Breast epithelium (tissue), 4 donors: ENCODE data around the gene SYNE1. TPM values are rescaled to one million over a fixed set of nuclear protein-coding genes. Genes with fewer than 3 reads are reported as not detected.

Source experiments
- DNase-seq, 2 donors: peaks; one replicate each; pipeline ENCODE4 v3.0.0-alpha.2; 2019; ENCODE audit warnings: low spot score in 2 of 2
- H3K27ac ChIP-seq, 2 donors: fragments of 200-600 bp; sonication (generic) in 1 of 2; one replicate each; pipeline ENCODE4 v1.5.1; 2016 to 2019; ENCODE audit warnings: mild to moderate bottlenecking in 1 of 2
- H3K27me3 ChIP-seq, 2 donors: fragments of 200-600 bp; sonication (generic) in 1 of 2; one replicate each; pipeline versions ENCODE4 v1.5.1 to v1.6.0; 2017 to 2019; ENCODE audit warnings: control low read depth in 1 of 2, mild to moderate bottlenecking in 1 of 2
- H3K36me3 ChIP-seq: fragments of 200-600 bp; one replicate; pipeline ENCODE4 v1.5.1; 2019
- H3K4me1 ChIP-seq, 2 donors: fragments of 200-600 bp; sonication (generic); one replicate each; pipeline ENCODE4 v1.5.1; 2016 to 2019; ENCODE audit warnings: control low read depth in 1 of 2
- H3K4me3 ChIP-seq, 3 donors: fragments of 200-600 bp; sonication (generic); 1 replicate in 2 of 3; 2 replicates in 1 of 3; pipeline ENCODE4 v1.5.1; 2016 to 2019; ENCODE audit warnings: mild to moderate bottlenecking in 3 of 3, moderate library complexity in 2 of 3
- H3K9me3 ChIP-seq, 2 donors: fragments of 200-600 bp; sonication (generic) in 1 of 2; one replicate each; pipeline ENCODE4 v1.5.1; 2016 to 2019; ENCODE audit warnings: control low read depth in 1 of 2
- POLR2A ChIP-seq: fragments of 450-650 bp; IDR thresholded peaks from one replicate; pipeline ENCODE4 v1.6.1; 2016; ENCODE audit warnings: antibody characterized with exemption, mild to moderate bottlenecking, moderate library complexity
- POLR2AphosphoS5 ChIP-seq, 3 donors: sonication (generic); formaldehyde crosslinking; IDR thresholded peaks; one replicate each; pipeline ENCODE4 v1.6.1; 2017; ENCODE audit warnings: antibody characterized with exemption in 3 of 3
- intact Hi-C: fragments of 100-400 bp; cut with DNase I; formaldehyde crosslinking; loops from one replicate; pipeline ENCODE4 v1.15.1; 2023; ENCODE audit warnings: low total_unique reads
- total RNA-seq, 3 donors: library from RNA; depleted of rRNA; stranded (reverse); fragments of >200 nt; gene quantifications; one replicate each; pipeline ENCODE4 v1.1.0, GENCODE V29; 2016
- TF ChIP-seq, protein P1 (sequence below), 3 donors: fragments of 450-650 bp; IDR thresholded peaks; one replicate each; pipeline ENCODE4 v1.5.1; 2016 to 2017; ENCODE audit warnings: antibody characterized with exemption in 3 of 3, mild to moderate bottlenecking in 3 of 3, moderate library complexity in 3 of 3

Gene SYNE1
- total RNA-seq, 3 donors from 2014 or later, result 80.9 to 106 (median 95.7) TPM

DNA sequence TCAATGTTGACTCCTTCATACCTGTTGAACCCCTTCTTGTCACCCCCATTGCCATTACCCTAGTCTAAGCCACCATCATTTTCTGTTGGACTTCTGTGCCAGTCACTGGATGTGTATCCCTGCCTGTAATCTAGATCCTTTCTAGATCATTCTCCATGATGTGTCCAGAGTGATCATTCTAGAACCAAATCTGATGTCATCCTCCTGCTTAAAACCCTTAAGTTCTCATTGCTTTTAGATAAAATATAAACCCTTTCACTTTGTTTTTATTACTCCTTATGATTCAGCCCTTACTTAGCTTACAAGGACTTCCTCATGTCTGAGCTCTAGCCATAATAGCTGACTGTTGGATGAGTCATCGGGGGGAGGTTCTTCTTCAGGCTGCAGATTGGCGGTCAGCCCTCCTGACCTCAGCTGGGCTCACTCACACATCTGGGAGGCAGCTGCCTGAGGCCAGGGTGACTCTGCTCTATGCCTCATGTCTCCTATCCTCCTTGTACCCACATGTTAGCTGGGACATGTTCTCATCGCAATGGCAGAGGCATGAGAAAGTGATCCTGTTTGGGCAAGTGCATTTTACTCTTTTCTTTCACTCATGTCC, 542.1 kb downstream of the SYNE1 start:
- Histone ChIP-seq H3K36me3 (no peaks in the 10 kb centered on the region), H3K4me1 (peaks cover 0 to 16% of the 10 kb centered on the region in 2 donors), H3K27ac (peak overlapping the region; percentile 88 to 89), H3K4me3 (no peak overlapping the region), H3K27me3 (no peaks in the 10 kb centered on the region), H3K9me3 (no peaks in the 10 kb centered on the region)
- DNase-seq, result peak in 1 of 2 donors; percentile 79
- intact Hi-C loops, result no loop called here
- TF ChIP-seq, protein P1, sequence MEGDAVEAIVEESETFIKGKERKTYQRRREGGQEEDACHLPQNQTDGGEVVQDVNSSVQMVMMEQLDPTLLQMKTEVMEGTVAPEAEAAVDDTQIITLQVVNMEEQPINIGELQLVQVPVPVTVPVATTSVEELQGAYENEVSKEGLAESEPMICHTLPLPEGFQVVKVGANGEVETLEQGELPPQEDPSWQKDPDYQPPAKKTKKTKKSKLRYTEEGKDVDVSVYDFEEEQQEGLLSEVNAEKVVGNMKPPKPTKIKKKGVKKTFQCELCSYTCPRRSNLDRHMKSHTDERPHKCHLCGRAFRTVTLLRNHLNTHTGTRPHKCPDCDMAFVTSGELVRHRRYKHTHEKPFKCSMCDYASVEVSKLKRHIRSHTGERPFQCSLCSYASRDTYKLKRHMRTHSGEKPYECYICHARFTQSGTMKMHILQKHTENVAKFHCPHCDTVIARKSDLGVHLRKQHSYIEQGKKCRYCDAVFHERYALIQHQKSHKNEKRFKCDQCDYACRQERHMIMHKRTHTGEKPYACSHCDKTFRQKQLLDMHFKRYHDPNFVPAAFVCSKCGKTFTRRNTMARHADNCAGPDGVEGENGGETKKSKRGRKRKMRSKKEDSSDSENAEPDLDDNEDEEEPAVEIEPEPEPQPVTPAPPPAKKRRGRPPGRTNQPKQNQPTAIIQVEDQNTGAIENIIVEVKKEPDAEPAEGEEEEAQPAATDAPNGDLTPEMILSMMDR (IDR thresholded peaks at IDR 0.05), result no peak
- TF ChIP-seq POLR2AphosphoS5 (IDR thresholded peaks at IDR 0.05), result peak in 2 of 3 donors; percentile 32 to 58

DNA sequence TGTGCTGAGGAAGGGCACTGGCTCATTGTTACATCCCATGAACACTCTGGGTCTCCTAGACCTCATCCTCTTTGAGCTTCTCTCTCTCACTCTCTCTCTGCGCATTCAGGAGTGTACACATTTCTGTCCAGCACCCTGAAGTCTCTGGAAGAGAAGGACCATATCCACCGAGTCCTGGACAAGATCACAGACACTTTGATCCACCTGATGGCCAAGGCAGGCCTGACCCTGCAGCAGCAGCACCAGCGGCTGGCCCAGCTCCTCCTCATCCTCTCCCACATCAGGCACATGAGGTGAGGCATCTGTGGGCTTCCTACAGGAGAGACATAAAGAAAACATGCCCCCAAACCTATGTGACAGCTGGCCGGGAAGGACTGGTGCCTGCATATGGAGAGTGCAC, 542.9 kb downstream of the SYNE1 start:
- no peaks in the 10 kb centered on the region for H3K36me3 ChIP-seq
- H3K4me3 ChIP-seq, result no peak overlapping the region
- H3K9me3 ChIP-seq, result no peaks in the 10 kb centered on the region
- no peak for TF ChIP-seq POLR2A
- TF ChIP-seq, protein P1 (IDR thresholded peaks at IDR 0.05), result no peak
- no peak for TF ChIP-seq POLR2AphosphoS5 (IDR thresholded peaks at IDR 0.05)
- intact Hi-C loops, result no loop called here
- DNase-seq, result no peak
- no peaks in the 10 kb centered on the region for H3K27me3 ChIP-seq
- peaks cover 0 to 16% of the 10 kb centered on the region in 2 donors for H3K4me1 ChIP-seq
- H3K27ac ChIP-seq, result peak overlapping the region; percentile 88 to 89

DNA sequence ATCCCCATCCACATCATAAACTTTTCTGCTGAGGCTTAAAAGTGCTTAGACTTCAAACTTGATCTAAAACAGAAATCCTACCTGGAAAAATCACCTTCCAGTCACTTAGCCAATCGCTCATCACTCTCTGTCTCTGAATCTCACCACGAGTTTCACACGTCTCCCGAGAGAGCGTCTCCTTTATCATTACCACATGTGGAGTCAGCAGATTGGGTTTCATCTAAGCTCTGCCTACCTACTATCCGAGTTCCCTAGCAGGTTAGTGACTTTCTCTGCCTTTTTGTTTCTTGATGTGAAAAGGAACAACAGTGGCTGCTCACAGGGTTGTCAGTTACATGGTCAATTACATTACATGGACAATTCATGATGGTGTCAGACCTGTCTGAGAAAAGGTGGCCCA, 543.5 kb downstream of the SYNE1 start:
- Histone ChIP-seq H3K4me3 (no peak overlapping the region), H3K9me3 (no peaks in the 10 kb centered on the region), H3K27ac (peak overlapping the region in 1 of 2 donors; percentile 89), H3K27me3 (no peaks in the 10 kb centered on the region), H3K4me1 (peaks cover 0 to 16% of the 10 kb centered on the region in 2 donors), H3K36me3 (no peaks in the 10 kb centered on the region)
- no peak for TF ChIP-seq POLR2AphosphoS5 (IDR thresholded peaks at IDR 0.05)
- TF ChIP-seq, protein P1 (IDR thresholded peaks at IDR 0.05), result no peak
- TF ChIP-seq POLR2A, result no peak
- no peak for DNase-seq
- intact Hi-C loops, result no loop called here

DNA sequence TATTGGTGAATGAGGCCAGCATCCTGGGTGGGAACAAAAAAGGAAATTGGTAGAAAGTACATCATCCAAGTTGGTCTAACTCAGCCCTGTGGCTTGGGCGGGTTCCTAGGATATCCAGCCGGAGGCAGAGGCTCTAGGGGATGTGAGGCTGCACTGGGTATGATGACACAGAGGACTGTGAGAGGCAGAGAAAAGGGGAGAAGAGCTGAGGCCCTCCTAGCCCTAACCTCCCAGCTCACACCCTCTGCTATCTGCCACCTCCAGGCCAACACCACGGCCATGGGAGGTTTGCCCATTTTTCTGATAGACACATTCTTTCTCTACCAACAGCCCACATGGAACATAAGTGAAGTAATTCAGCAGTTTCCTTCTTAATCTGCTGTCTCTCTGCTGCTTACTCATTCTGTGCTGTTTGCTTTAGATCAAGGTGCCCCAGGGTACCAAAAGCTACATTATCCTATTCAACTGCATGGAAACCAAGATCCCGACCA, 545.3 kb downstream of the SYNE1 start:
- peak overlapping the region; percentile 60 to 72 for H3K27ac ChIP-seq
- no peak for DNase-seq
- no peaks in the 10 kb centered on the region for H3K36me3 ChIP-seq
- no peaks in the 10 kb centered on the region for H3K27me3 ChIP-seq
- no peaks in the 10 kb centered on the region for H3K9me3 ChIP-seq
- no peak overlapping the region for H3K4me3 ChIP-seq
- intact Hi-C loops, result no loop called here
- H3K4me1 ChIP-seq, result peaks cover 0 to 16% of the 10 kb centered on the region in 2 donors
- TF ChIP-seq, protein P1 (IDR thresholded peaks at IDR 0.05), result no peak
- TF ChIP-seq POLR2A (no peak), POLR2AphosphoS5 (IDR thresholded peaks at IDR 0.05) (no peak)

DNA sequence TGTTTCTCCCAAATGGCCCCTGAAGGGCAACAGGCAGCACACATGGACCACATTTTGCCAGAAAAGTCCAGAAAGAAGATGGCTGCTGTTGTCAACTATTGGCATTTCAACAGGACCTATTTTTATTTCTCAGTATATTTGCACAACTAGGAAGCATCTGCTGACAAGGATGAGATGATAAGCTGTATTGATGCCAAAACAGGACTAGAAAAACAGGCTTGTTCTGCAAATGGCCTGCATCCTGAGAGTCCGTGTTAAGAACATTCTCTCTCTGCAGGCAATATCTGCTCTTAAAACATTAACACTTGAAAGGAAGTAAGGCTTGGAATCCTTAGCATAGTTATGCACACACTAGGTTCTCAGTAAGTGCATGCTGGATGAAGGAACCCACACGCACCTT, 546.0 kb downstream of the SYNE1 start:
- intact Hi-C loops, result no loop called here
- H3K4me3 ChIP-seq, result no peak overlapping the region
- TF ChIP-seq POLR2AphosphoS5 (IDR thresholded peaks at IDR 0.05), result no peak
- peak overlapping the region in 1 of 2 donors; percentile 21 for H3K27ac ChIP-seq
- H3K36me3 ChIP-seq, result no peaks in the 10 kb centered on the region
- DNase-seq, result no peak
- peaks cover 0 to 16% of the 10 kb centered on the region in 2 donors for H3K4me1 ChIP-seq
- H3K9me3 ChIP-seq, result no peaks in the 10 kb centered on the region
- no peaks in the 10 kb centered on the region for H3K27me3 ChIP-seq
